ENCODE data around the gene TFAP2E. TPM values are rescaled to one million over a fixed set of nuclear protein-coding genes. Genes with fewer than 3 reads are reported as not detected.

TFAP2E gene
- total RNA-seq, 2 donors from 2014 or later = not detected

- H3K27ac ChIP-seq = no peak overlapping the region
- DNase-seq (no peak), ATAC-seq (no peak)
- no peak for TF ChIP-seq POLR2A (IDR thresholded peaks at IDR 0.05)
- TF ChIP-seq CTCF (IDR thresholded peaks at IDR 0.05) = no peak
- no peaks in the 10 kb centered on the region for H3K36me3 ChIP-seq (replicated peaks in 1 of 2; ENCODE audit: insufficient read depth in 1 of 2, low read depth in 2 of 2)
- no peaks in the 10 kb centered on the region for H3K9me3 ChIP-seq
- WGBS, 2 donors = 70 to 75% methylated on average over 12 of the region's 12 CpGs
- intact Hi-C loops (cut with DNase I) = no loop called here
- no peaks in the 10 kb centered on the region for H3K27me3 ChIP-seq
- no peak overlapping the region for H3K4me3 ChIP-seq
- H3K4me1 ChIP-seq = peaks cover 29% of the 10 kb centered on the region
Observed at GRCh38 chr1:35563166-35563565, 9.9 kb upstream of the TFAP2E start.

GRCh38 chr1:35564037-35564883 lies 8.9 kb upstream of the TFAP2E start:
- TF ChIP-seq CTCF (IDR thresholded peaks at IDR 0.05) (peak; percentile 45 to 73 (median 65)), POLR2A (IDR thresholded peaks at IDR 0.05) (no peak)
- H3K9me3 ChIP-seq = no peaks in the 10 kb centered on the region
- H3K27ac ChIP-seq = no peak overlapping the region
- no peaks in the 10 kb centered on the region for H3K36me3 ChIP-seq (replicated peaks in 1 of 2; ENCODE audit: insufficient read depth in 1 of 2, low read depth in 2 of 2)
- intact Hi-C loops (cut with DNase I) = no loop called here
- no peaks in the 10 kb centered on the region for H3K27me3 ChIP-seq
- no peak overlapping the region for H3K4me3 ChIP-seq
- peaks cover 18% of the 10 kb centered on the region for H3K4me1 ChIP-seq
- ATAC-seq = peak; percentile 54
- DNase-seq = peak; percentile 83 to 89 (median 86)
- 68 to 69% methylated on average over 9 of the region's 9 CpGs for WGBS, 2 donors

GRCh38 chr1:35564884-35565741 lies 8.0 kb upstream of the TFAP2E start:
- TF ChIP-seq POLR2A (IDR thresholded peaks at IDR 0.05) (no peak), CTCF (IDR thresholded peaks at IDR 0.05) (no peak)
- H3K27me3 ChIP-seq = no peaks in the 10 kb centered on the region
- H3K9me3 ChIP-seq = no peaks in the 10 kb centered on the region
- H3K4me1 ChIP-seq = peaks cover 16% of the 10 kb centered on the region
- H3K4me3 ChIP-seq = no peak overlapping the region
- ATAC-seq (no peak), DNase-seq (no peak)
- H3K27ac ChIP-seq = no peak overlapping the region
- intact Hi-C loops (cut with DNase I) = loop anchor here (5.0 kb wide), 2 partner anchors 113 to 207 kb away; no protein-coding TSS in a partner anchor
- WGBS, 2 donors = 80 to 83% methylated on average over 24 of the region's 28 CpGs
- no peaks in the 10 kb centered on the region for H3K36me3 ChIP-seq (replicated peaks in 1 of 2; ENCODE audit: insufficient read depth in 1 of 2, low read depth in 2 of 2)

GRCh38 chr1:35565742-35566133 lies 7.4 kb upstream of the TFAP2E start:
- no peaks in the 10 kb centered on the region for H3K9me3 ChIP-seq
- ATAC-seq (no peak), DNase-seq (no peak)
- H3K4me1 ChIP-seq = peaks cover 10% of the 10 kb centered on the region
- H3K36me3 ChIP-seq (replicated peaks in 1 of 2; ENCODE audit: insufficient read depth in 1 of 2, low read depth in 2 of 2) = no peaks in the 10 kb centered on the region
- intact Hi-C loops (cut with DNase I) = loop anchor here (5.0 kb wide), 2 partner anchors 113 to 207 kb away; no protein-coding TSS in a partner anchor
- H3K27ac ChIP-seq = no peak overlapping the region
- 88 to 94% methylated on average over 3 to 11 of the region's 11 CpGs for WGBS, 2 donors
- no peaks in the 10 kb centered on the region for H3K27me3 ChIP-seq
- no peak for TF ChIP-seq CTCF (IDR thresholded peaks at IDR 0.05)
- no peak for TF ChIP-seq POLR2A (IDR thresholded peaks at IDR 0.05)
- no peak overlapping the region for H3K4me3 ChIP-seq

Measured in body of pancreas (tissue), 4 donors.